Karpas-422 (cell line): ENCODE measurements around the gene AGBL4. TPM values are rescaled to one million over a fixed set of nuclear protein-coding genes. Genes with fewer than 3 reads are reported as not detected.

Experiments used
- DNase-seq: peaks from one replicate; pipeline ENCODE4 v3.0.0-alpha.2; 2015
- H2AFZ ChIP-seq: fragments of 200-600 bp; sonication (generic); 2 replicates; pipeline ENCODE4 v1.6.1; 2014; ENCODE audit warnings: antibody characterized with exemption, low read length, mixed read lengths
- H3K27ac ChIP-seq: fragments of 200-600 bp; sonication (generic); 2 replicates; pipeline ENCODE4 v1.5.1; 2014; ENCODE audit warnings: mild to moderate bottlenecking, low read length, moderate library complexity
- H3K27me3 ChIP-seq: fragments of 200-600 bp; sonication (generic); 2 replicates; pipeline ENCODE4 v1.6.1; 2014; ENCODE audit warnings: low read length, mixed read lengths
- H3K36me3 ChIP-seq: fragments of 200-600 bp; sonication (generic); 2 replicates; pipeline ENCODE4 v1.6.1; 2014; ENCODE audit warnings: low read length, mixed read lengths; ENCODE audit not compliant: insufficient read depth
- H3K4me1 ChIP-seq: fragments of 200-600 bp; sonication (generic); 2 replicates; pipeline ENCODE4 v1.6.1; 2014; ENCODE audit warnings: mild to moderate bottlenecking, low read length, mixed read lengths
- H3K4me2 ChIP-seq: fragments of 200-600 bp; sonication (generic); 2 replicates; pipeline ENCODE4 v1.6.1; 2014; ENCODE audit warnings: low read length, low read depth, mild to moderate bottlenecking; ENCODE audit not compliant: poor library complexity, severe bottlenecking
- H3K4me3 ChIP-seq: fragments of 200-600 bp; sonication (generic); 2 replicates; pipeline ENCODE4 v1.5.1; 2014; ENCODE audit warnings: mild to moderate bottlenecking, antibody characterized with exemption, low read length, mixed read lengths
- H3K79me2 ChIP-seq: fragments of 200-600 bp; sonication (generic); 2 replicates; pipeline ENCODE4 v1.6.1; 2014; ENCODE audit warnings: mild to moderate bottlenecking, low read length, mixed read lengths
- H3K9ac ChIP-seq: fragments of 200-600 bp; sonication (generic); 2 replicates; pipeline ENCODE4 v1.6.0; 2014; ENCODE audit warnings: low read length
- H3K9me2 ChIP-seq: fragments of 200-600 bp; sonication (generic), shearing (Covaris generic); replicated peaks from 2 replicates; pipeline ENCODE4 v1.6.0; 2014; ENCODE audit warnings: mild to moderate bottlenecking, low read length, moderate library complexity; ENCODE audit not compliant: insufficient read depth
- H3K9me3 ChIP-seq: fragments of 300-700, 200-600 bp; sonication (generic); 2 replicates; pipeline ENCODE4 v1.6.1; 2014; ENCODE audit warnings: low read length, mixed read lengths
- H4K20me1 ChIP-seq: fragments of 200-600 bp; sonication (generic); 2 replicates; pipeline ENCODE4 v1.6.1; 2014; ENCODE audit warnings: mild to moderate bottlenecking, antibody characterized with exemption, low read length, low read depth; ENCODE audit not compliant: insufficient read depth
- total RNA-seq: library from RNA; depleted of rRNA; stranded (reverse); fragments of >200 nt; shearing (Covaris generic); gene quantifications from 2 replicates; pipeline ENCODE4 v1.2.3, GENCODE V29; 2014; ENCODE audit warnings: low replicate concordance

Gene AGBL4
- total RNA-seq, 1 experiment from 2014 or later = not detected

DNA sequence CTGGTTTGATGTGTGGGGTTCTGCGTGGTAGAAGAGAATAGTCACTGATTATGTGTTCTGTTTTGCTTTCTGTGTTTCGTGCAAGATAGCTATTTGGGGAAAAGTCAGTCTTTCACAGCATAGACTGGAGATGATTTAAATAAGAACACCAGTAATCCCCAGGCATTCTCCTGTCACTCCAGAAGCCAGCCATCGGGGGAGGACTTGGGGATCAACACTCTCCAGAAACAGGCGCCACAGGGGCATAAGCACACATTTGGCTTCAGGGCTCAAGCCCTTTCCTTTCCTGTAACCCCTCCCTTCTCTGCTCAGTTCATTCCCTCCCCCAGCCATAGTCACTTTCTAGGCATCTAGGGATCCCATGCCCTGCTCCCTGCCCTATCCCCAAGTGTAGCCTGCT is 1149.8 kb downstream of the AGBL4 start:
- Histone ChIP-seq H3K27me3 (no peaks in the 10 kb centered on the region), H3K79me2 (no peaks in the 10 kb centered on the region), H3K4me1 (no peaks in the 10 kb centered on the region), H4K20me1 (no peaks in the 10 kb centered on the region), H3K9me2 (no peaks in the 10 kb centered on the region), H3K4me3 (no peak overlapping the region), H3K9ac (no peak overlapping the region), H3K4me2 (no peak overlapping the region), H3K27ac (no peak overlapping the region), H3K9me3 (no peaks in the 10 kb centered on the region), H2AFZ (no peak overlapping the region), H3K36me3 (no peaks in the 10 kb centered on the region)
- DNase-seq = no peak

DNA sequence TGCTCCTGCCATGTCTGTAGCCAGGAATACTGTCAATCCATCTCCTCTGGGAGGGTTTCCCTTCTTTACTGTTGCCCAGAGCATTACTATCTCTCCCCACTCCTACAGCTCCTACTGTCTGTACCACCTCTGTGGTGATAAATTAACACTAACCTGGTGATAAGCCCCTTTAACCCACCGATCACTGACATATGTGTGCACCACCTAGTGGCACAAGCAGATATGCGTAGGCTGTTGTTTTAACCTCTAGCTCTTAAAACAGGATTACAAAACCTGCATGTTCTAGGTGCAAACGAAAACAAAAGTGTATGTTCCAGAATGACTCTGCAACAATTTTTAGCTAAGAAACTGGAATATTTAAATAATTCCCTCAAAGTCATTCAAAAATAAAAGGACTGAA is 1153.2 kb downstream of the AGBL4 start:
- no peaks in the 10 kb centered on the region for H3K9me3 ChIP-seq
- no peaks in the 10 kb centered on the region for H3K9me2 ChIP-seq

GRCh38 chr1:48869116-48869893 is 1154.4 kb downstream of the AGBL4 start:
- Histone ChIP-seq H3K9me3 (no peaks in the 10 kb centered on the region), H3K4me3 (no peak overlapping the region), H3K36me3 (no peaks in the 10 kb centered on the region), H4K20me1 (no peaks in the 10 kb centered on the region), H2AFZ (no peak overlapping the region), H3K9ac (no peak overlapping the region), H3K27ac (no peak overlapping the region), H3K4me2 (no peak overlapping the region), H3K9me2 (no peaks in the 10 kb centered on the region), H3K4me1 (peaks cover 6% of the 10 kb centered on the region), H3K27me3 (no peaks in the 10 kb centered on the region), H3K79me2 (no peaks in the 10 kb centered on the region)
- DNase-seq = peak; percentile 47

More for the DNA sequence above, 1153.2 kb downstream of the AGBL4 start:
- Histone ChIP-seq H2AFZ (no peak overlapping the region), H3K9ac (no peak overlapping the region), H3K4me3 (no peak overlapping the region), H3K27ac (no peak overlapping the region), H3K4me1 (peaks cover 6% of the 10 kb centered on the region), H4K20me1 (no peaks in the 10 kb centered on the region), H3K27me3 (no peaks in the 10 kb centered on the region), H3K4me2 (no peak overlapping the region), H3K79me2 (no peaks in the 10 kb centered on the region), H3K36me3 (no peaks in the 10 kb centered on the region)
- DNase-seq = peak; percentile 61

- Histone ChIP-seq H3K27ac (no peak overlapping the region), H3K9me2 (no peaks in the 10 kb centered on the region), H3K4me2 (no peak overlapping the region), H2AFZ (no peak overlapping the region), H3K4me3 (no peak overlapping the region), H4K20me1 (no peaks in the 10 kb centered on the region), H3K27me3 (no peaks in the 10 kb centered on the region), H3K36me3 (no peaks in the 10 kb centered on the region), H3K4me1 (peaks cover 6% of the 10 kb centered on the region), H3K79me2 (no peaks in the 10 kb centered on the region), H3K9ac (no peak overlapping the region), H3K9me3 (no peaks in the 10 kb centered on the region)
- DNase-seq = no peak
Observed at GRCh38 chr1:48864913-48865312, 1158.8 kb downstream of the AGBL4 start.

- Histone ChIP-seq H3K4me3 (no peak overlapping the region), H3K4me2 (no peak overlapping the region), H3K79me2 (no peaks in the 10 kb centered on the region), H3K9me2 (no peaks in the 10 kb centered on the region), H2AFZ (no peak overlapping the region), H3K9ac (no peak overlapping the region), H3K27me3 (no peaks in the 10 kb centered on the region), H3K36me3 (no peaks in the 10 kb centered on the region), H3K27ac (no peak overlapping the region), H4K20me1 (no peaks in the 10 kb centered on the region), H3K4me1 (no peaks in the 10 kb centered on the region), H3K9me3 (no peaks in the 10 kb centered on the region)
- no peak for DNase-seq
Observed at GRCh38 chr1:48859456-48859855, 1164.3 kb downstream of the AGBL4 start.

DNA sequence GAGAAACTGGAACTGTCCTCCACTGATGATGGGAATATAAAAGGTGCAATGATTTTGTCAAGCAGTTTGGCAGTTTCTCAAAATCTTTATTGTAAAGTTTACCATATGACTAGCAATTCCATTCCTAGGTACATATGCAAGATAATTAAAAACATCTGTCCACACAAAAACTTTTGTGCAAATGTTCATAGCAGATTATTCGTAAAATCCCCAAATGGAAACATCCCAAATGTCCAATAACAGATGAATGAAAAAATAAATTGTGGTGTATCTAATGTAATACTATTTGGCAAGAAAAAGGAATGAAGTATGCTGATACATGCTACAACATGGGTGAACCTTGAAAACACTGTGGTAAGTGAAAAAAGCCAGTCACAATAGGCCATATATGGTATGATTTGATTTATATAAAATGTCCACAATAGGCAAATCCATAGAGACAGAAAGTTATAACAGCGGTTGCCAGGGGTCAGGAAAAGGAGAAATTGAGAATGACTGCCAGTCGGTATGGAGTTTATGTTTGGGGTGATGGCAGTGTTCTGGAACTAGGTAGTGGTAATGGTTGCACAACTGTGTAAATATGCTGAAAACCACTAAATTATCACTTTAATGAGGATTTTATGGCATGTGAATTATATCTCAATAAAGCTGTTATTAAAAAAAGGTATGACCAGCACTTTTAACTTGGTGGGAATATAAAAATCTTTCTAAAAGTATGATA is 1165.4 kb downstream of the AGBL4 start:
- no peak for DNase-seq
- no peaks in the 10 kb centered on the region for H3K9me3 ChIP-seq
- H3K4me3 ChIP-seq = no peak overlapping the region

DNA sequence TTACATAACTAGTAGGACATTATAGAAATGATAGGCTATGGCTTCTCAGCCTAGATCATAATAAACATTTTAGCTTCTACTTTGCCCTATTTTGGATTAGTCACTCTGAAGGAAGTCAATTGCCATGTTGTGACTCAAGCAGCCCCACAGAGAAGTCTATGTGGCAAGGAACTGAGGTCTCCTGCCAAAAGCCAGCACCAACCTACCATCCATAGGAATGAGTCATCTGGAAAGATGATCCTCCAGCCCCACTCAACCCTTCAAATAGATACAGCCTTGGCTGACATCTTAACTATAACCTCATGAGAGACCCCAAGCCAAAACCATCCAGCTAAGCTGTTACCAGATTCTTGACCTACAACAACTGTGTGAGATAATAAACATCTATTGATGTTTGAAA is 1170.7 kb downstream of the AGBL4 start:
- H3K27me3 ChIP-seq = no peaks in the 10 kb centered on the region
- H3K4me3 ChIP-seq = no peak overlapping the region
- no peak for DNase-seq
- H3K9me2 ChIP-seq = no peaks in the 10 kb centered on the region
- no peak overlapping the region for H3K4me2 ChIP-seq
- H3K79me2 ChIP-seq = no peaks in the 10 kb centered on the region
- no peak overlapping the region for H2AFZ ChIP-seq
- no peaks in the 10 kb centered on the region for H3K9me3 ChIP-seq
- no peaks in the 10 kb centered on the region for H3K4me1 ChIP-seq
- H4K20me1 ChIP-seq = no peaks in the 10 kb centered on the region
- no peak overlapping the region for H3K9ac ChIP-seq
- H3K27ac ChIP-seq = no peak overlapping the region
- no peaks in the 10 kb centered on the region for H3K36me3 ChIP-seq

More for the DNA sequence above, 1165.4 kb downstream of the AGBL4 start:
- Histone ChIP-seq H3K4me1 (no peaks in the 10 kb centered on the region), H3K36me3 (no peaks in the 10 kb centered on the region), H2AFZ (no peak overlapping the region), H3K9ac (no peak overlapping the region), H3K9me2 (no peaks in the 10 kb centered on the region), H3K4me2 (no peak overlapping the region), H3K27ac (no peak overlapping the region), H3K27me3 (no peaks in the 10 kb centered on the region), H3K79me2 (no peaks in the 10 kb centered on the region), H4K20me1 (no peaks in the 10 kb centered on the region)

- Histone ChIP-seq H4K20me1 (no peaks in the 10 kb centered on the region), H3K36me3 (no peaks in the 10 kb centered on the region), H3K9me2 (no peaks in the 10 kb centered on the region), H3K9me3 (no peaks in the 10 kb centered on the region), H3K4me3 (no peak overlapping the region), H3K79me2 (no peaks in the 10 kb centered on the region), H3K9ac (no peak overlapping the region), H3K4me2 (no peak overlapping the region), H3K27me3 (no peaks in the 10 kb centered on the region), H3K4me1 (no peaks in the 10 kb centered on the region), H3K27ac (no peak overlapping the region), H2AFZ (no peak overlapping the region)
- DNase-seq = no peak
Observed at GRCh38 chr1:48851638-48852037, 1172.1 kb downstream of the AGBL4 start.
